Measurements from ENCODE around the gene RNF224.
"Not testable (repeated sequence)": the region's sequence is repeated elsewhere in the genome, so short reads cannot be mapped to it uniquely, and the experiment has no call there.

RNF224 gene

DNA sequence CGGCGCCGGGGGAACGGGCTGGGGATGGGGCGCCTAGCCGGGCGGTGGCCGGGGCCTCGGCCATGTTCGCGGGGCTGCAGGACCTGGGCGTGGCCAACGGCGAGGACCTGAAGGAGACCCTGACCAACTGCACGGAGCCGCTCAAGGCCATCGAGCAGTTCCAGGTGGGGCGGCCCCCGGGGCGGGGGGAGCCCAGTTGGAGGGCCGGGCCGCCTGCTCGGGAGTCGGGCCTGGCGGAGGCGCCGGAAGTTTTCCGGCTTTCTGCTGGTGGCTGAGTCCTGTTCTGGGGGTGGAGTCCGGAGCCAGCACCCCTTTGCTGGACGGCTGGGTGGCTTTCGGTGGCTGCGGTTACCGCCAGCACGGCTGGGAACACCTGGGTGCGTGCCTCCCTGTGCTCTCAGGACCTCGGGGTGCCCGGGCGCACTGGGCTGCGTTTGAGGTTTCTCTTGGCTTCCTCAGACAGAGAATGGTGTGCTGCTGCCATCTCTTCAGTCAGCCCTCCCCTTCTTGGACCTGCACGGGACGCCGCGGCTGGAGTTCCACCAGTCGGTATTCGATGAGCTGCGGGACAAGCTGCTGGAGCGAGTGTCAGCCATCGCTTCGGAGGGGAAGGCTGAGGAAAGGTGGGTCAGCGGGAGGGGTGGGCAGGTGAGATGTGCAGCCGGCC, 28.3 kb downstream of the RNF224 start:
- DNase-seq: peak; percentile 44

DNA sequence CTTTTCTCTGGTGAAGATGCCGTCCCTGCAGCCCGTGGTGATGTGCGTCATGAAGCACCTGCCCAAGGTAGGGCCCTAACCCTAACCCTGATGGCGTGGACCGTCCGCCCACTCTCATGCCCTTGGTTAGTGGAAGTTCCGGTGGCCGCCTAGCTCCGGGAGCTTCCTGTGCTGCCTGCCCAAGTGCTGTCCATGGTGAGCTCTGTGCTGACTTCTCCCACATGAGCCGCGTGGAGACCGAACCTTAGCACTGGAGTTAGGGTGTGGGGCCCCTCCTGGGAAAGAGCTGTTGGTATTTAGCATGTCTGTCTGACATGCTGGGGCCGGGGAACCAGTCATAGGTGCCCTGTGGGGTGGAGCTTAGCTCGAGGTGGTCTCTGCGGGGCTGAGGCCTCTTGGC, 29.1 kb downstream of the RNF224 start:
- DNase-seq: no peak

DNA sequence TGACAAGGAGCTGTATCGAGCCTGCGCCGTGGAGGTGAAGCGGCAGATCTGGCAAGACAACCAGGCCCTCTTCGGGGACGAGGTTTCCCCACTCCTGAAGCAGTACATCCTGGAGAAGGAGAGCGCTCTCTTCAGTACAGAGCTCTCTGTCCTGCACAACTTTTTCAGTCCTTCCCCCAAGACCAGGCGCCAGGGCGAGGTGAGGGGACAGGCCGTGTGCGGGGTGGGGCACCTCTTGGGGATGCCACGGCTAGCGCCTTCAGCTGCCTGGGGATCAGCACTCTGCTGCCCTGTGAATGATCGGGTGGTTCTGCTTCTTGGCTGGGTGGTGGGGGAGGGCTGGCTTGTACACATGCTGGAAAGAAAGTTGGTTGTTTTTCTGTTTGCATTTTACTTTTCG, 29.6 kb downstream of the RNF224 start:
- no peak for DNase-seq

DNA sequence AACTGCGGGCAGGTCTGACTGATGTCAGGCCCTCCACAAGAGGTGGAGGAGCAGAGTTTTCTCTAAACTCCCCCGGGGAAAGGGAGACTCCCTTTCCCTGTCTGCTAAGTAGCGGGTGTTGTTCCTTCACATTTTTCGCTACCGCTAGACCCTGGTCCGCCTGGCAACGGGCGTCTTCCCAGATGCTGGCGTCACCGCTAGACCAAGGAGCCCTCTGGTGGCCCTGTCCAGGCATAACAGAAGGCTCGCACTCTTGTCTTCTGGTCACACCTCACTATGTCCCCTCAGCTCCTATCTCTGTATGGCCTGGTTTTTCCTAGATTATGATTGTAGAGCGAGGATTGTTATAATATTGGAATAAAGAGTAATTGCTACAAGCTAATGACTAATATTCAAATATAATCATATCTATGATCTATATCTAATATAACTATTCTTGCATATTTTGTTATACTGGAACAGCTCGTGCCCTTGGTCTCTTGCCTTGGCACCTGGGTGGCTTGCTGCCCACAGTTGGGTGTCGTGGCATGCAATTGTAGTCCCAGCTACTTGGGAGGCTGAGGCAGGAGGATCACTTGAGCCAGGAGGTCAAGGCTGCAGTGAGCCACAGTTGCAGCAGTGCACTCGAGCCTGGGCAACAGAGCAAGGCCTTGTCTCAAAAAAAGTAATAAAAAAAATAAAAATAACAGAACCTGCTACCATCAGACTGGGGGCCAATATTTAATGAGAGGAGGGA, 35.0 kb downstream of the RNF224 start:
- not testable (repeated sequence) for DNase-seq

DNA sequence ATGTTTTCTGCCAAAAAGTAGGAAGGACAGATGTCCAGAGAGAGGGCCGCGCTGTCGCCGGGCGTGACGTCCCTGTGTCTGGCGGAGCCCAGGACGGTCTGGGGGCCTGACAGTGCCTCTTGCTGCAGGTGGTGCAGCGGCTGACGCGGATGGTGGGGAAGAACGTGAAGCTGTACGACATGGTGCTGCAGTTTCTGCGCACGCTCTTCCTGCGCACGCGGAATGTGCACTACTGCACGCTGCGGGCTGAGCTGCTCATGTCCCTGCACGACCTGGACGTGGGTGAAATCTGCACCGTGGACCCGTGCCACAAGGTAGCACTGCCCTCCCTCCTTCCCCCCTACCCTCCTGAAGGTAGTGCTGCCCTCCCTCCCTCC, 35.6 kb downstream of the RNF224 start:
- no peak for DNase-seq

DNA sequence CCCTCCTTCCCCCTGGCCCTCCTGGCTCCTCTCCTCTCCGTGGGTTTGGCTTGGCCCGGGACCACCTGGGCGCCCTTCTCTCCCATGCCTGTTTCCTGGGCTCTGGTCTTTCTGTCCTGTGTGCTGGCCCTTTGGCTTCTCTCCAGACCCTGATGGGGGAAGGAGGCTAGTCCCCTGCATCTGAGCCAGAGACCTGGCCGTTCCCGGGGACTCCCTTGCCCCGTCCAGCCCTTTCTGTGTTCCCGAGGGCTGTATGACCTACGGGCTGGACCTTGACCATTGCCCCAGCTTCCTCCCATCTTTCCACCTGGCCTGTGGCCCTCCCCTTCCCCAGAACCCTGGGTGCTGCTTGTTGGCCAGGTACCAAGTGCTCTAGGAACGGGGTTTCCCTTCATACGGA, 36.2 kb downstream of the RNF224 start:
- DNase-seq: no peak

DNA sequence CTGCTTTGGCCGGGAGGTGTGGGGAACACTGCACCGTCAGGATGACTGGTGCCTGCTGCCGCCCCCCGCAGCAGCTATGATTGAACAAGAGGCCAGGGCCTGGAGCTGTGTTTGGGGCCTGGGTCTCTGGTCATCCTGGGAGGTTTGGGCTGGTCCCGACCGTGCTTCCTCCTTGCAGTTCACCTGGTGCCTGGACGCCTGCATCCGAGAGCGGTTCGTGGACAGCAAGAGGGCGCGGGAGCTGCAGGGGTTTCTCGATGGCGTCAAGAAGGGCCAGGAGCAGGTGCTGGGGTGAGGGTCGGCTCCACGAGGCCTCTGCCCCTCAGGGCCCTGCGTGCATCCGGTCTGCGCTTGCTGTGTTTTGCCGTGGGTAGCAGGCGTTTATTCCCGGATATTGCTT, 36.8 kb downstream of the RNF224 start:
- DNase-seq: no peak

DNA sequence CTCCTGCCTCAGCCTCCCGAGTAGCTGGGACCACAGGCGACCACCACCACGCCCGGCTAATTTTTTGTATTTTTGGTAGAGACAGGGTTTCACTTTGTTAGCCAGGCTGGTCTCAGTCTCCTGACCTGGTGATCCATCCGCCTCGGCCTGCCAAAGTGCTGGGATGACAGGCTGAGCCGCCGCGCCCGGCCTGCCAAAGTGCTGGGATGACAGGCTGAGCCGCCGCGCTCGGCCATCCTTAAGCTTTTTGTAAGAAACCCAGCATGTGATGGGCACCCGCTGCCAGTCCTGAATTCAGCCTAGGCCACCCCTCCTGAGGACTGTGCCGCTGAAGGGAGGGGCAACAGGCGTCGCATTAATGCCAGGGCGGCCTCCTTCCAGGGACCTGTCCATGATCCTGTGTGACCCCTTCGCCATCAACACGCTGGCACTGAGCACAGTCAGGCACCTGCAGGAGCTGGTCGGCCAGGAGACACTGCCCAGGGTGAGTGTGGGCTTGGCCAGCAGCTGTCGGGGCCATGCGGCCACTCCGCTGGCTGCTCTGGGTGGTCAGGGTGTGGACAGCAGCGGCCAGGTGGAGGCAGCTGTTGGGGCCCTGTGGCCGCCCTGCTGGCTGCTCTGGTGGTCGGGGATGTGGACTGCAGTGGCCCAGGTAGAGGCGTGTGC, 38.3 kb downstream of the RNF224 start:
- DNase-seq: no peak

DNA sequence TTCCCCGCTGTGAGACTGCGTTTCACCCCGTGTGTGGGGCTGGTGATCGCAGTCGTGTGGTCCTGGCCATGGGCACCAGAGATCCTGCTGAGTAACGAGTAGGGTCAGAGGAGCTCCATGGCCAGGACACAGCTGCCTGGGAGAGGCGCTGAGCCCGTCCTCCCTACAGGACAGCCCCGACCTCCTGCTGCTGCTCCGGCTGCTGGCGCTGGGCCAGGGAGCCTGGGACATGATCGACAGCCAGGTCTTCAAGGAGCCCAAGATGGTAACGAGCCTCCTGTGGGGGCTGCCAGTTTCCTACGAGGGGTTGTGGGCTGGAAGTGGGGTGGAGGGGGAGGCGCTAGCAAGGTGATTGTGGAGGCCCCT, 38.8 kb downstream of the RNF224 start:
- DNase-seq: no peak

DNA sequence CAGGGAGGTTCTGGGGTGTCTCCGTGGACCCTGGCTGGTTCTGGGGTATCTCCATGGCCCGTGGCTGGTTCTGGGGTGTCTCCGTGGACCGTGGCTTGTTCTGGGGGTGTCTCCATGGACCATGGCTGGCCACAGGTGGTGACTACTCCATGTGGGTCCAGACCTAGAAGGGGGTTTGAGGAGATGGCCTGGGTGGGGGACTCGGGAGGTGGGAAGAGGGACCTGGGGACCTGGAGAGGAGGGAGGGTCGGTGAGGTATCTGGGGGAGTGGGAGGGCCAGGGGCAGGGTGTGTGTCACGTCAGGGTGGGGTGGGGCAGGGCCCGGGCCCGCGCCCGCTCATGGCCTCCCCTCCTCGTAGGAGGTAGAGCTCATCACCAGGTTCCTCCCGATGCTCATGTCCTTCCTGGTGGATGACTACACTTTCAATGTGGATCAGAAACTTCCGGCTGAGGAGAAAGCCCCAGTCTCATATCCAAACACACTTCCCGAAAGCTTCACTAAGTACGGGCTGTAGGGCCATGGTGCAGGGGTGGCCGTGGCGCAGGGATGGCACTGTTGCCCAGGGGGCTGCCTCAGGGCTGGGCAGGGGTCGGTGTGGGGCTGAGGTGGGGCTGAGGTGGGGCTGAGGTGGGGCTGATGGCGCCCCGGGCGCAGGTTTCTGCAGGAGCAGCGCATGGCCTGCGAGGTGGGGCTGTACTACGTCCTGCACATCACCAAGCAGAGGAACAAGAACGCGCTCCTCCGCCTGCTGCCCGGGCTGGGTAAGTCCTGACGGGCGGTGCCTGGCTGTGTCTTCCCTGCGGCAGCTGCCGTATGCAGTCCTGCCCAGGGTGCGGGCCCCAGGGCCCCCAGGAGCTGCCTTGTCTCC, 39.5 kb downstream of the RNF224 start:
- no peak for DNase-seq

DNA sequence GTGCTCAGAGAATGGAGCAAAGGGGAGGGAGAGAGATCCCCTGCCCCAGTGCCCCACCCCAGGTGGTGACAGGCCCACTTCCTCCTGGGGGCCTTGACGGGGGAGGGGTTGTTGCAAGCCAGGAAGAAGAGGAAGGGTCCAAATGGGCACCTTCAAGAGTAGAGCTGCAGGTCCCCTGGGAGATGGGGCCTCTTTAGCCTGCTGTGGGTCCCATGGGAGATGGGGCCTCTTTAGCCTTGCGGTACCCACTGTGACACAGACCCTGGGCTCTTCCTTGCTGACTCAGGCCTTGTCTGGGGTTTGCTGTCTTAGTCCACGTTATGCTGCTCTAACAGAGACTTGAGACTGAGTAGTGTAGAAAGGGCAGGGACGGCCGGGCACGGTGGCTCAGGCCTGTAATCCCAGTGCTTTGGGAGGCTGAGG, 40.6 kb downstream of the RNF224 start:
- no peak for DNase-seq

DNA sequence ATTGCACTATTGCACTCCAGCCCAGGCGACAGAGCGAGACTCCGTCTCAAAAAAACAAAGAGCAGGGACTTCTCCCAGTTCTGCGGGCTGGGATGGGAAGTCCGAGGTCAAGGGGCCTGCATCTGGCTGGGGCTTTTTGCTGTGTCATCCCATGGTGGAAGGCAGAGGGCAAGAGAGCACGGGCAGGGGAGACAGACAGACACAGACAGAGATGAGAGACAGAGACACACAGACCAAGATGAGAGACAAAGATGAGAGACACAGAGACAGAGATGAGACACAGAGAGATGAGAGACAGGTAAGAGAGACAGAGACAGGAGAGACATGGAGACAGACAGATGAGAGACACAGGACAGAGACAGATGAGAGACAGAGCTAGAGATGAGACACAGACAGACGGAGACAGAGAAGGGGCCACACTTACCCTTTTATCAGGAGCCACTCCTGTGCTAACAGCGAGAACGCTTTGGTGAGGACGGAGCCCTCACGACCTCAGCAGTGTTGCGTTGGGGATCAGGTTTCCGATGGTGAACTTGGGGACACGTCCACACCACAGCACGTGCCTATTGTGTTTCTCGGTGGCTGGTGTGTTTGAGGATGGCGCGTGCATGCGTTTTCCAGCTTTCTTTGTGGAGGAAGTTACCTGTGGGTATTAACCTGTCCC, 41.4 kb downstream of the RNF224 start:
- DNase-seq: no peak

DNA sequence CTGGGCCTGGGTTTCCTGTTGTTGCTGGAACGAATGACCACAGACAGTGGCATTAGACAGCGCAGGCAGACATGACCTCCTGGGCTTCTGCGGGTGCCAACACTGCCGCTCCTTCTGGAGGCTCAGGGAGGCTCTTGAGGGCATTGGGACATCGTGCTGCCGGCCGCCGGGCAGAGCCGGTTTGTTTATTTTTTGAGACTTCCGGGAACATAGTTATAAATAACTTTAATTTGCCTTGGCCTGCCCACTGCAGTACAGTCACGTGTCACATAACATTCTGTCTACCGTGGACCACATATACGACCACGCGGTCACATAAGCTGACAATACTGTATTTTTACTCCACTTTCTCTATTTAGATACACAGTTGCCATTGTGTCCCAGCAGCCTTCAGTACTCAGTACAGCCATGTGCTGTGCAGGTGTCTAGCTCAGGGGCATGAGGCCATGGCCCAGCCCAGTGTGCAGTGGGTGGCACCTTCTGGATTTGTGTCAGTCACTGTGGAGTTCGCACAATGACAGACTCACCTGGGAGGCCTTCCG, 42.0 kb downstream of the RNF224 start:
- DNase-seq: no peak

DNA sequence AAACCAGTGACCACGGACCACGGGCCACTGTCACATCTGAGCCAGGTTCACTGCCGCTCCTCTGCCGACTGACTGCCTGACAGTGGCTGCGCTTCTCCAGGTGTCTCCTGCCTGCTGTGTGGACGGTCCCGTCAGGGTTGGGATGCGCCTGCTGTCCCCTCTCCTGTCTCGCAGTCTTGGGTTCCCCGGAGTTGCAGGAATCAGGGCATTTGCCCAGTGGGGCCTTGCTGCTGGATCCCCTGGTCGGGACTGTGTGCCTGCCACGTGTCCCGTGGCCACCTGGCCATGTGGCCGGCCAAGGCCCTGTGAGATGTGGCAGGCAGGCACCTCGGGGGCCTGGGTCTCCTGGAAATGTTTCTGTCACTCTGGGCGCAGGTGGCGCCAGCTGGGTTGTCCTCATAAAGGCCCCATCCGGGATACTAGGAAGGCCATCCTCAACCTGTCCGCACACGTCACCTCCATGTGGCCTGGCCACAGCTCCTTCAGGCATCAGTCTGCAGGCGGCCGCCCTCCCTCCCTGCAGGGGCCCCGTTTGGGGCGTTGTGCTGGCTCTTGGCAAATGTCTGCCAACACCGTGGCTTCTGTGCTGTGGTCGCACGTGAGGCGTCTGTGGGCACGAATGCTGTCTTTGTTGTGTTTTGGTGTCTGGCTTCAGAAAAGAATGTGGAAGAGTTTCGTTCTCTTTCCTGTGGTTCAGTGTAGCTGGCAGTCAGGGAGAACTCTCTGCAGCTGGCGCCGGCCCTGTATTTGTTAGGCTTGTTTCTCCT, 43.8 kb downstream of the RNF224 start:
- no peak for DNase-seq

DNA sequence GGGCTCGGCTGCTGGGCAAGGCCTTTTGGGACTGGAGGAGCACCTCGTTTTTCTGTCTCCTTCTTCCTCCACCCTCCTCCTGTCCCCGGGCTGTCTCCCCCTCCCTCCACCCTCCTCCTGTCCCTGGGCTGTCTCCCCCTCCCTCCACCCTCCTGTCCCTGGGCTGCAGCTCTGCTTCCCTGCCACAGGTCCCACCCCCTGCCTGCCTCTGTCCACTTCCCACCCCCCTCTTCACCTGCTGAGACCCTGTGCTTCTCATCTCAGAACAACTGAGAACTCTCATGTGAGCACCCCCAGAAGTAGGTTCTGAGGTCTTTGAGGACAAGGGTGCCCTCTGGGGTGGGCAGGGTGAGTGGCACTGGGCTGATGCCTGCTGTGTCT, 44.4 kb downstream of the RNF224 start:
- DNase-seq: no peak

DNA sequence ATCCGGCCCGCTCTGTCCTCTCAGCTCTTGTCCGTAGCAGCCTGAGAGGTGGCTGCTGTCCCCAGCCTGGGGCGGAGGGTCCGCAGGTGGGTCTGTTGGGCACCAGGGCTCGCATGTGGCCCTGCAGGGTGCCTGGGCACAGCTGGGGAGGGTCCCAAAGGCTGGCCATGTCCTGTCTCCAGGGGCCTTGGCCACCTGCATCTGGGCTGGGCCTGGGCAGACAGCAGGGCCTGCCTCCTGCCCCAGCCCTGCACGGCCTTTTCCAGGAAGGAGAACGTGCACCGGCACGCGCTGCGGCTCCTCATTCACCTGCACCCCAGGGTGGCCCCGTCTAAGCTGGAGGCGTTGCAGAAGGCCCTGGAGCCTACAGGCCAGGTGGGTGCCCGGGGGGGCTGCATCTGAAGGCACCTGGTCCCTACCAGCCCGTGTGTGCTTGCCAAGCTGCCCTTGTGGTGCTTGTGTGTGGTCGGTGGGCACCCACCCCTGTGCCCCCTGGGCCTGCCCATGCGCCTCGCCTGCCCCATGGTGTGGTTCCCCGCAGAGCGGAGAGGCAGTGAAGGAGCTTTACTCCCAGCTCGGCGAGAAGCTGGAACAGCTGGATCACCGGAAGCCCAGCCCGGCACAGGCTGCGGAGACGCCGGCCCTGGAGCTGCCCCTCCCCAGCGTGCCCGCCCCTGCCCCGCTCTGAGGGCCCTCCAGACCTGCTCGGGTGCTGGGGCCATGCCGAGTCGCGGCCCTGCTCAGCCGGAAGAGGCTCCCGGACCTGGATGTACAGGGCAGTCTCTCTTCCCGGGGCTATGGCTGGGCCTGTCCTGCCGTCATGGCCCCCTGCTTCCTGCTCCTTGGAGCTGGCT, 45.2 kb downstream of the RNF224 start:
- DNase-seq: no peak

DNA sequence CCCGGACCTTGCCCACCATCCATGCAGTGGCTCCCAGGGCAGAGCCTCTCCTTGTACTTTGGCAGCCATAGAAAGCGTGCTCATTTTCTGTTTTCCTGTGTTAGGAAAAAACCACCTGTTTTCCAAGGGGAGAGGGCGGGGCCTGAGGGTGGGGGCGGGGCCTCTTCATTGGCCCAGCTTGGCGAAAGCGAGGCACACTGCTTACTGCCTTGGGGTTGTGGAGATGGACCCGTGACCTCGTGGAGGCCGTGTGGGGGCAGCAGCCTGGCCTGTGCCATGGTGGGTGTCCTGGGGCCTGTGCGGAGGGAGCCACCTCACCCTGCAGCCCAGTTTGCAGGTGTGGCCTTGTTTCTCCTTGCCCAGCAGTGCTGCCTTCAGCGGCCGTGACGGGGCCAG, 45.8 kb downstream of the RNF224 start:
- DNase-seq: no peak

DNA sequence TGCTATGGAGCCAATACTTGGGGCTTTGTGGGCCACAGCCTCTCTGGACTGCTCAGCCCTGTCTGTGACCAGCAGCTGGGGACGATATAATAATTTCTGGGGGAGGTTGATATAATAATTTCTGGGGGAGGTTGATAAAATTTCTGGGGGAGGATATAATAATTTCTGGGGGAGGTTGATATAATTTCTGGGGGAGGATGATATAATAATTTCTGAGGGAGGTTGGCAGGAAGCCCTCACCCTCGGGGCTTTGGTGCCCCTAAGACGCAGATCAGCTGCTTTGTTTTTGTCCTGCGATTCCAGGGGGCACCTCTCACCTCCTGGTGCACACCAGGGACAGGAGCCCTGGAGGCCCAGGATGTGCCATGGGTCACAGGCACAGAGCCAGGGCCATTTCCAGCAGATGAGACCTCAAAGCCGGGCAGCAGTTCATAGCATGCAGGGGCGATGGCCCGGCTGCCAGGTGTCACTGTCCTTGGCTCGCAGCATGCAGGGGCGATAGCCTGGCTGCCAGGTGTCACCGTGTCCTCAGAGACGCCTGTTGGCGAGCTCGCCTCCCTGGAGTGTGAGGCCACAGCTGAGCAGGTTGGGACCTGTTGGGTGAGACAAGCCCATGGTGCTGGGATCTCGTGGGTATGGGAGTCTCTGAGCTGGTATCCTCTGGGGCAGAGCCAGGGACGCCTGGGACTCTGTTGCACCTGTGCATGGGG, 46.5 kb downstream of the RNF224 start:
- DNase-seq: peak; percentile 81

DNA sequence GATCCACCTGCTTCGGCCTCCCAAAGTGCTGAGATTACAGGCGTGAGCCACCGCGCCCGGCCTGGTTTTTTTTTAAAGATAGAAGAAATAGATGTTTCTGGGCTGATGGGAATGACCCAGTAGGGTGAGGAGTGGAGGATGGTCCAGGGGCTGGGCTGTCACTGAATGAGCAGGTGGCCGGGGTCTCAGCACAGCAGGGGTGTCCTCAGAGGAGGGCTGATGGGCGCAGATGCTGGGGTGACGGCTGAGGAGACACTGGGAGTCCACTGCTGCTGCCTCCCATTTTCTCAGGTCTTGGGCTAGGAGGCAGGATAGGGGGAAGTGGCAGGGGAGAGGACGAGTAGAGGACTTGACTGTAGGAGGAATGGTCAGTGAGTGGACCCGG, 47.9 kb downstream of the RNF224 start:
- DNase-seq: no peak

All from NCI-H1105 treated with DMSO at 0.1 percent for 48 hours (cell line).